Retinal pigment epithelial cell (primary cell): ENCODE measurements around the gene GPI.
"Not testable (repeated sequence)": the region's sequence is repeated elsewhere in the genome, so short reads cannot be mapped to it uniquely, and the experiment has no call there.

Experiments used
- DNase-seq: peaks from one replicate; pipeline ENCODE4 v3.0.0-alpha.2; 2010; ENCODE audit warnings: low read depth
- H3K4me3 ChIP-seq: 2 replicates; pipeline ENCODE4 v1.5.1; 2011; ENCODE audit warnings: mild to moderate bottlenecking, low read length, control low read depth, moderate library complexity
- CTCF ChIP-seq: conservative IDR thresholded peaks from 2 replicates; pipeline ENCODE4 v1.5.1; 2011; ENCODE audit warnings: low read depth, low read length, control low read depth, inconsistent platforms

Gene GPI

GRCh38 chr19:34366738-34367623 is 2.0 kb downstream of the GPI start:
- peak overlapping the region; percentile 63 for H3K4me3 ChIP-seq
- TF ChIP-seq CTCF, result no peak
- DNase-seq, result no peak

- no peak for TF ChIP-seq CTCF
- no peak for DNase-seq
- H3K4me3 ChIP-seq, result no peak overlapping the region
These were observed 2.6 kb downstream of the GPI start for GRCh38 chr19:34367624-34367957.

DNA sequence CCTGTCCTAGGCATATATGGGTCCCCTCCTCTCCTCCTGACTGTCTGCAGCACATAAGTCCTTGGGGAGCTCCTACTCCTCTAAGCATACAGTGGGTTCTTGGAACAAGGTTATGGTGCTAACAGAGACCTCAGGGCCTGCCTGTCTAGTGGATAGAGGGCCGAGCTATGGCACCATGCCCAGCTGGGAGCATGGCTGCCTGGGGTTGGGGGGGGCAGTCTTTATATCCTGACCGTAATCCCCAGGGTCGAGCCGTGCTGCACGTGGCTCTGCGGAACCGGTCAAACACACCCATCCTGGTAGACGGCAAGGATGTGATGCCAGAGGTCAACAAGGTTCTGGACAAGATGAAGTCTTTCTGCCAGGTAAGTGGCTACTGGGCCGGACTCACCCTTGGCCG is 3.3 kb downstream of the GPI start:
- no peak for DNase-seq
- no peak overlapping the region for H3K4me3 ChIP-seq
- TF ChIP-seq CTCF, result no peak

DNA sequence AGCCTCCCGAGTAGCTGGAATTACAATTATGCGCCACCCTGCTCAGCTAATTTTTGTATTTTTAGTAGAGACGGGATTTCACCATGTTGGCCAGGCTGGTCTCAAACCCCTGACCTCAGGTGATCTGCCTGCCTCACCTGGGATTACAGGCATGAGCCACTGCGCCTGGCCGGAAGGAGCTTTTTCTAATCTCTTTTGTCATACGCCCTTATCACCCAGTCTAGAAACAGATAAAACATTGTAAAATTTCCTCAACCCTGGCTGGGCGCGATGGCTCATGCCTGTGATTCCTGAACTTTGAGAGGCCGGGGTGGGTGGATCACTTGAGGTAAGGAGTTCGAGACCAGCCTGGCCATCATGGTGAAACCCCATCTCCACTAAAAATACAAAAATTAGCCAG is 4.2 kb downstream of the GPI start:
- H3K4me3 ChIP-seq, DNase-seq: not testable (repeated sequence)

DNA sequence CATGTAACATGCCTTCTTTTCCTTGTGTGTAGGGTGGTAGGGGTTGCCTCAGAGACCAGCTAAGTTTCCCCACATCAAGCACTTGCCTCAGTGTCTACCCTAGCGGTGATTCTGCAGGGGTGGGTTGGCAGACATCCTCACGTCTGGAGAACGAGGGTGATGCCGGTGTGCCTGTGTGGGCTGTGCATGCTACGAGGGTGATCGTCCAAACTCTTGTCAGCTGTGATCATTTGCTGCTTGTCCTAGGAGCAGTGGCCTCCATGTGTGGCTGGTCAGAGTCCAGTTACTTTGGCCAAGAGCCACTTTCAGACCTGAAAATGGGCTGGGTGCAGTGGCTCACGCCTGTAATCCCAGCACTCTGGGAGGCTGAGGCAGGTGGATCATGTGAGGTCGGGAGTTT is 5.1 kb downstream of the GPI start:
- no peak for DNase-seq
- no peak for TF ChIP-seq CTCF
- H3K4me3 ChIP-seq, result no peak overlapping the region

GRCh38 chr19:34370983-34371382 is 6.0 kb downstream of the GPI start:
- TF ChIP-seq CTCF, result no peak
- no peak overlapping the region for H3K4me3 ChIP-seq

DNA sequence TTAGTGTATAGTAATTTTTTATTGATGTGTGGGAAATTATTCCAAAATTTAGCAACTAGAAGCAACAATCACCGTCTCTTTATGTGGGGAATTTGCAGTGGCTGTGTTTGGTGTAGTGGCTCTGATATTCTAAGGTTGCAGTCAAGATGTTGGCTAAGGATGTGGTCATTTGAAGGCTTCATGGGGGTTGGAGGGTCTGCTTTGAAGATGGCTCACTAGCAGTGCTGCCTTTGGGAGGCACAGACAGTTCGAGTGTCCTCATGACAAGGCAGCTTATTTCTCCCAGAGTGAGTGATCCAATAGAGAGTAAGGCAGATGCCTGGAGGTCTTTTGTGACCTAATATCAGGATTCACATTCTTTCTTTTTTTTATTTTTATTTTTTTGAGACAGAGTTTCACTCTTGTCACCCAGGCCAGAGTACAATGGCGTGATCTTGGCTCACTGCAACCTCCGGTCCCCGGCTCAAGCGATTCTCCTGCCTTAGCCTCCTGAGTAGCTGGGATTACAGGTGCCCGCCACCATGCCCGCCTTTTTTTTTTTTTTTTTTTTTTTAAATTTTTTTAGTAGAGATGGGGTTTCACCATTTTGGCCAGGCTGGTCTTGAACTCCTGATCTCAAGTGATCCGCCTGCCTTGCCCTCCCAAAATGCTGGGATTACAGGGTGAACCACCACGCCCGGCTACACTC is 8.7 kb downstream of the GPI start:
- no peak overlapping the region for H3K4me3 ChIP-seq
- no peak for DNase-seq
- TF ChIP-seq CTCF, result no peak

More at GRCh38 chr19:34370983-34371382, 6.0 kb downstream of the GPI start:
- no peak for DNase-seq
